Measurements from ENCODE around the gene TAAR9.

DNA sequence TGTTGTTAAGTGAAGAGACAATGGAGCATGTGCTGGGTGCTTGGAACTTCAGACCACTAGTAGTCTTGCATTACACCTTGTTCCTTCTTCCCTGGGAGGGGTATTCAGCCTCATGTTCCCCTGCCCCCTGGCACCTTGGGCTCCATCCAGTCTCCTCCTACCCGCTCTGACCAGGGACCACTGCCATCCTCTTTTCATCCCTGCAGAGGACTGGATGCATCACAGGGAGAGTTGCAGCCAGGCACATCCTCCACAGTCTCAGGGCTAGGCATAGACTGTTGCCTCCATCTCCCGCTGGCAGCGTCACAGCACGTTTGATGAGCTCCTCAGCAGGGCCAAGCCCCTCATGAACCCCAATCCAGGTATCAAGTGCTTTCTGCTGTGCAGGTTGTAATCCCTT, 13.1 kb downstream of the TAAR9 start:
- TF ChIP-seq, protein P1, sequence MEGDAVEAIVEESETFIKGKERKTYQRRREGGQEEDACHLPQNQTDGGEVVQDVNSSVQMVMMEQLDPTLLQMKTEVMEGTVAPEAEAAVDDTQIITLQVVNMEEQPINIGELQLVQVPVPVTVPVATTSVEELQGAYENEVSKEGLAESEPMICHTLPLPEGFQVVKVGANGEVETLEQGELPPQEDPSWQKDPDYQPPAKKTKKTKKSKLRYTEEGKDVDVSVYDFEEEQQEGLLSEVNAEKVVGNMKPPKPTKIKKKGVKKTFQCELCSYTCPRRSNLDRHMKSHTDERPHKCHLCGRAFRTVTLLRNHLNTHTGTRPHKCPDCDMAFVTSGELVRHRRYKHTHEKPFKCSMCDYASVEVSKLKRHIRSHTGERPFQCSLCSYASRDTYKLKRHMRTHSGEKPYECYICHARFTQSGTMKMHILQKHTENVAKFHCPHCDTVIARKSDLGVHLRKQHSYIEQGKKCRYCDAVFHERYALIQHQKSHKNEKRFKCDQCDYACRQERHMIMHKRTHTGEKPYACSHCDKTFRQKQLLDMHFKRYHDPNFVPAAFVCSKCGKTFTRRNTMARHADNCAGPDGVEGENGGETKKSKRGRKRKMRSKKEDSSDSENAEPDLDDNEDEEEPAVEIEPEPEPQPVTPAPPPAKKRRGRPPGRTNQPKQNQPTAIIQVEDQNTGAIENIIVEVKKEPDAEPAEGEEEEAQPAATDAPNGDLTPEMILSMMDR (conservative IDR thresholded peaks at IDR 0.05; ENCODE audit: low read length): no peak
- no peak for TF ChIP-seq EZH2phosphoT487 (IDR thresholded peaks at IDR 0.05; ENCODE audit: borderline replicate concordance, low read depth, low read length)

Measured in OCI-LY7 (cell line).